Stimulated activated naive CD4-positive, alpha-beta T cell (primary cell): ENCODE results near the gene PLLP.

Experiments
- DNase-seq, 6 experiments: peaks; one replicate each; lab custom pipeline; 2025; lab: John Stamatoyannopoulos, UW

PLLP gene

GRCh38 chr16:57284209-57284951, at the start of gene PLLP:
PLLP (minus strand) TSS chr16:57284672; CDS start chr16:57284540, 132 bp downstream.
- peak in 5 of 6 experiments; percentile 21 to 67 (median 51) for DNase-seq

GRCh38 chr16:57333402-57333801, 48.9 kb upstream of the PLLP start:
- DNase-seq = no peak

DNA sequence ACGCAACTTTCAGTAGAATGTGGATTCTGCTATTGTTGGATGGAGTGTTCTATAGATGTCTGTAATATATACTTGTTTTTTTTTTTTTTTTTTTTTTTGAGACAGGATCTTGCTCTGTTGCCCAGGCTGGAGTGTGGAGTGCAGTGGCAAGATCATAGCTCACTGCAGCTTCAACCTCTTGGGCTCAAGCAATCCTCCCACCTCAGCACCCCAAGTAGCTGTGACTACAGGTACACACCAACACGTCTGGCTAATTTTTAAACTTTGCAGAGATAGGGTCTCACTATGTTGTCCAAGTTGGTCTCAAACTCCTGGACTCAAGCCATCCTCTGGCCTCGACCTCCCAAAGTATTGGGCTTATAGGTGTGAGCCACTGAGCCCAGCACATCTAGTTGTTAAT, 46.9 kb upstream of the PLLP start:
- no peak for DNase-seq

GRCh38 chr16:57329718-57330327, 45.4 kb upstream of the PLLP start:
- no peak for DNase-seq

GRCh38 chr16:57325458-57325857, 41.0 kb upstream of the PLLP start:
- no peak for DNase-seq

- DNase-seq = no peak
Measured at GRCh38 chr16:57324749-57325148, 40.3 kb upstream of the PLLP start.

DNA sequence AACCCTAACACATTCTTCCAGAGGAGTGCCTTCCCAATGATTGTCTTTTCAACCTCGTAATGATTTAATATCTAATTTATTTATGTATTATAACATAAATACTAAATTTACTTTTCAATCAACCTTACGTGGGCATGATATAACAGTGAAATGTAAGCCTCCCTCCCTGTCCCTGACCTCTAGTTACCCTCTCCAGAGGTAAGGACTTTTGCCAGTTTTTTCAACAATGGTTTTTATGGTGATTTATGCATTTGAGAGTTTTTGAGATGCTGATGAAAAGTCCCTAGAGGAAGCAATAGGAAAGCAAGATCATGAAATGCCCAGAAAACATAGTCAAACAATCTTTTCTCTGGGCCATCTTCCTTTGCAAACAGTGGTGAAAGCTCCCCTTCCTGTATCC, 35.2 kb upstream of the PLLP start:
- no peak for DNase-seq

DNA sequence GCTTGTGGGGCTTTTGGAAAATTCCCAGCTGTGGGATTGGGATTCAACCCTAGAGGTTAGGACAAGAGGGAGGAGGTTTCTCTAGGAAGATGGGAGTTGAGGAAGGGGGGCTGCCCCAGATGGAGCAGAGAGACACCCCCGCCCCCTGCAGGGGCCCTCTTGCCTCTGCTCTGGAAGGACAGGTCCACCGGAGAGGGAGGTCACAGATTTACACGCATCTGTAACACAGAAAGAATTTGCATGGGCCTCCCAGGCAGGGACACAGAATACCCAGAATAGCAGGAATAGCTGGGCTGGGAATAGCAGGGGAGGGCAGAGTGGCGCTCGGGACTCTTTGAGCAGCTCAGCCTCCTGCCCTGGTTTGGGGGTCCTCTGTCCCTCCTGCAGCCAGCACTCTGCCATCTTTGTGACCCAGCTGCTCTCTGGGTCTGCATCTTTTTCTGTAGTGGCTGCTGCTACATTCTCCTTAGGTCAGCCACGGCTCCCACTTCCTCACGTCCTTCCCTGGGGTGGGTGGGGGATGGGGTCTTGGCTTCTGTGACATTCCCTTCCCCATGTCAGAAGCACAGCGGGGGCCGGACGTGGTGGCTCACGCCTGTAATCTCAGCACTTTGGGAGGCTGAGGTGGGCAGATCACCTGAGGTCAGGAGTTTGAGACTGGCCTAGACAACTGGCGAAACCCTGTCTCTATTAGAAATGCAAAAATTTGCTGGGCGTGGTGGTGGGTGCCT, 33.9 kb upstream of the PLLP start:
- no peak for DNase-seq

DNA sequence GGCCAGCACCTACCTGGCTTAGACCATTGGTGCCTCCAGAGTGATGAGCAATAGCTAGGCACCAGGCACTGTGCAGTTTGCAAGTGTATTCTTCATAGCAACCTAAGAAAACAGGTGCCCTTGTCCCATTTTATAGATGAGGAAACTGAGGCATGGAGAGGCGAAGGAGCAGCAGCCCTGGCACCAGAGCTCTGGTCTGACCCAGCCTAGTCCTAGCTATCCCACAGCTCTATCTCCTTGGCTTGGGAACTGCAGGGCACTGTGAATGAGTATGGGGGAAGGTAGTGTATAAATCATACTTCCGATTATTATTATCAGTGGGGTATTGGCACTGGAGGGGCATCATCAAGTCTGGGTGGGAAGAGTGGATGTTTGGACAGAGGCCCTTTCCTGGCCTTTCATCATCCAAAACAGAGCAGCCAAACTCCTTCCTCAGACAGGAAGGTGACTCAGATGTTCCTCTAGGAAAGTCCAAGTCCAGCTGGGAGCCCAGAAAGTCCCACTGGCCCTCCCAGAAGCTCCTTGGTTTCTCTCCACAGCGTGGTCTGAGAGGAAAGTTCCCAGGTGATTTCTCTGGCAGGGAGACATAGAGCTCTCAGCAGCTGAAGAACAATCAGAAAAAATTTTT, 32.0 kb upstream of the PLLP start:
- DNase-seq = no peak

- DNase-seq = no peak
Measured at GRCh38 chr16:57315416-57315815, 30.9 kb upstream of the PLLP start.

GRCh38 chr16:57314161-57314785, 29.8 kb upstream of the PLLP start:
- DNase-seq = peak in 2 of 6 experiments; percentile 9 to 15

GRCh38 chr16:57313509-57313908, 29.0 kb upstream of the PLLP start:
- no peak for DNase-seq

- no peak for DNase-seq
Measured at GRCh38 chr16:57310801-57311200, 26.3 kb upstream of the PLLP start.

- DNase-seq = no peak
Measured at GRCh38 chr16:57308041-57308440, 23.6 kb upstream of the PLLP start.

GRCh38 chr16:57307365-57307764, 22.9 kb upstream of the PLLP start:
- no peak for DNase-seq

GRCh38 chr16:57306676-57307341, 22.3 kb upstream of the PLLP start:
- no peak for DNase-seq

GRCh38 chr16:57305159-57305811, 20.8 kb upstream of the PLLP start:
- DNase-seq = no peak

DNA sequence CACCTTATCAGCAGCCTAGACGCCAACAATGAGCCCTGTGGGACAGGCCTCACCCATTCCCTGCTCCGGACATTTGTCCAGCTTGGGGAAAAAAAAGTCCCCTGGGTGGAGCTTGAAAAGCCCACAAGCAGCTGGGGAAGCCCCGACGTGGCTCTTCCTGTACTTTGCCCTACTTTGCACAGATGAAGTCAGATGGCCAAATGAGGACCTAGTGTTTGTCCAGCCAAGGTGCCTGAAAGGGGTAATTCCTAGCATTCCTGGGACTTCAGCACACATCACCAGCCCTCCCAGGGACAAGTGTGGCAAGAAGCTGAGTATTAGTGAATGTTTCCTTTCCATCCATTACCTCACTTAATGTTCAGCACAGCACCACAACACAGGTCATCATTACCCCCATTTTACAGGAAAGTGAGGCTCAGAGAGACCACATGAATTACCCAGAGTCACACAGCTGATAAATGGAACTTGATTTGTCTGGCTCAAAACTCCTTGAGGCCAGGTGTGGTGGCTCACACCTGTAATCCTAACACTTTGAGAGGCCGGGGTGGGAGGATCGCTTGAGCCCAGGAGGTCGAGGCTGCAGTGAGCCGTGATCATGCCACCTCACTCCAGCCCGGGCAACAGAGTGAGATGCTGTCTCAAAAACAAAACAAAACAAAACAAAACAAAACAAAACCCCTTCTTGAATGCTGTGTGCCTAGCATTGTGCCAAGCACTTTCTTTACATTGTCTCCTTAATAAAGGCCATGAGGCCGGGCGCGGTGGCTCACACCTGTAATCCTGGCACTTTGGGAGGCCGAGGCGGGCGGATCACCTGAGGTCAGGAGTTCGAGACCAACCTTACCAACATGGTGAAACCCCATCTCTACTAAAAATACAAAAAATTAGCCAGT, 19.9 kb upstream of the PLLP start:
- no peak for DNase-seq

DNA sequence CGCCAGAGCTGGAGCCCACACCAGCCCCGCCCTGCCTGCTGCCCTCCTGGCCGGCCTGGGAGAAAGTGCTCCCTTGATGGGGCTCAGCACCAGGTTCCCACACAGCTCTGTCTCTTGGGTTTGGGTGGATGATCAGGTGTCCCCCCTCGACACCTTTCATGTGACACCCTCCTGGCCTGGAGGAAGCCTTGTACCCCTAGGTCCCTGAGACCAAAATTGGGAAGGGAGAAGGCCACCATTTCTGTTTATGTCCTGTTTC, 19.4 kb upstream of the PLLP start:
- no peak for DNase-seq
